ENCODE data around the gene ACSL5. TPM values are rescaled to one million over a fixed set of nuclear protein-coding genes. Genes with fewer than 3 reads are reported as not detected.

Gene ACSL5
- total and polyA plus RNA-seq, 2 of the 4 experiments (the other 2 are of a cell fraction): 0.87 to 1.3 TPM

DNA sequence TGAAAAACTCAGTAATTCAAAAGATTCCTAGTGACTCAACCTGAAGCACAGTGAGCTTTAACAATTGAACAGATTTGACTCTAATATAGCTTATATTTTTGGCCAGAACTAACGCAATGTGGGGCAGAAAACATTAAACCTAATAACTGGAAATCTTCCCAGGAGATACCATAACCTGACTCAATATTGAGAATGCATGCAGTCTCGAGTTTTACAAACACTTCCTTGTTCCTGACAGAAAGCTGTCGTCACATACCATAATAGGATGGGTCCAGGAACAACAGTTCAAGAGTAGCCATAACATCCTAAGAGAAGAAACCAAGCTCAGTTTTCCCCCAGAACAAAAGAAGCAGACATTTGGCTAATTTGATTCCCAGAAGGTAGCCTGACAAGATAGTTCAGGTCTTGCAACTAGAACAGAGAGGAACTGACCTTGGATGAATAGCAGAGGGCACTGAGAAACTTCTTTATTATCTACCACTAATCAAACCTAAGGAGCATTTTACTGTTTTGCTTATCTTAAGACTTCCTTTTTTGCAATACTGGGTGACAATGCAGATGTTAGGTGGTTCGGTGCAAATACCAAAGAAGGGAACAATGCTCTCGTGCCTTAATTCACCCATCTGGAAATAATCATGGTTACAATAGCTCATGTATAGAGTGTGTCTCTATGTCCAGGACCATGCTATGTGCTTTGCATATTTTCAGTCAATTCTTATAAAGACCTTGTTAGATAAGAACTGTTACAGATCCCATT lies 38.6 kb upstream of the ACSL5 start:
- no peak overlapping the region for H2AK9ac ChIP-seq (replicated peaks; ENCODE audit: low read depth, low read length, poor library complexity)
- no peaks in the 10 kb centered on the region for H3K9me1 ChIP-seq (ENCODE audit: insufficient read depth, low read length)
- H2AFZ ChIP-seq (replicated peaks; ENCODE audit: low read length, poor library complexity): no peak overlapping the region
- BruUV-seq (replicated peaks): no TSS peak
- no peak overlapping the region for H2BK20ac ChIP-seq (ENCODE audit: low read depth, low read length)
- H4K20me1 ChIP-seq (ENCODE audit: insufficient read depth, low read length): no peaks in the 10 kb centered on the region
- H4K91ac ChIP-seq (ENCODE audit: insufficient read depth, low read depth, low read length): no peak overlapping the region
- H3K79me1 ChIP-seq (ENCODE audit: low read depth in 1 of 2, low read length in 2 of 2): no peaks in the 10 kb centered on the region
- no peaks in the 10 kb centered on the region for H3K9me3 ChIP-seq (ENCODE audit: control insufficient read depth, insufficient read depth, low read length)
- no peak overlapping the region for H3K14ac ChIP-seq (replicated peaks; ENCODE audit: low read depth, low read length)
- no peaks in the 10 kb centered on the region for H3K4me1 ChIP-seq (ENCODE audit: control insufficient read depth, insufficient read depth, low read length)
- dilution Hi-C loops (cut with HindIII; ENCODE audit: low sequenced_read_pairs, unreplicated experiment) (no loop called here), intact Hi-C loops (cut with micrococcal nuclease) (no loop called here), in situ Hi-C loops (cut with MboI; ENCODE audit: low sequenced_read_pairs) (no loop called here)
- H2BK5ac ChIP-seq (ENCODE audit: low read depth, low read length, poor library complexity, severe bottlenecking): no peak overlapping the region
- H3K56ac ChIP-seq (ENCODE audit: extremely low read depth, insufficient read depth, low read length): no peak overlapping the region
- no peaks in the 10 kb centered on the region for H3K36me3 ChIP-seq (ENCODE audit: control insufficient read depth, insufficient read depth, low read length)
- 40% methylated on average over 1 of the region's 5 CpGs; no CpG with 5 or more reads in 1 of the 2 experiments for WGBS, 2 experiments (ENCODE audit: extremely low coverage in 2 of 2, insufficient read length in 1 of 2)
- H3K4ac ChIP-seq (ENCODE audit: low read depth, low read length): no peak overlapping the region
- no peak overlapping the region for H3K4me3 ChIP-seq (ENCODE audit: insufficient read depth, low read depth, low read length)
- ATAC-seq (ENCODE audit: low read depth) (no peak), DNase-seq (peak; percentile 27)
- no peak overlapping the region for H3K27ac ChIP-seq (ENCODE audit: insufficient read depth, low read length)
- no peaks in the 10 kb centered on the region; the same call in none of the 2 replicates for H3K27me3 ChIP-seq (ENCODE audit: control insufficient read depth, insufficient read depth, low read length)
- TF ChIP-seq, protein P1, sequence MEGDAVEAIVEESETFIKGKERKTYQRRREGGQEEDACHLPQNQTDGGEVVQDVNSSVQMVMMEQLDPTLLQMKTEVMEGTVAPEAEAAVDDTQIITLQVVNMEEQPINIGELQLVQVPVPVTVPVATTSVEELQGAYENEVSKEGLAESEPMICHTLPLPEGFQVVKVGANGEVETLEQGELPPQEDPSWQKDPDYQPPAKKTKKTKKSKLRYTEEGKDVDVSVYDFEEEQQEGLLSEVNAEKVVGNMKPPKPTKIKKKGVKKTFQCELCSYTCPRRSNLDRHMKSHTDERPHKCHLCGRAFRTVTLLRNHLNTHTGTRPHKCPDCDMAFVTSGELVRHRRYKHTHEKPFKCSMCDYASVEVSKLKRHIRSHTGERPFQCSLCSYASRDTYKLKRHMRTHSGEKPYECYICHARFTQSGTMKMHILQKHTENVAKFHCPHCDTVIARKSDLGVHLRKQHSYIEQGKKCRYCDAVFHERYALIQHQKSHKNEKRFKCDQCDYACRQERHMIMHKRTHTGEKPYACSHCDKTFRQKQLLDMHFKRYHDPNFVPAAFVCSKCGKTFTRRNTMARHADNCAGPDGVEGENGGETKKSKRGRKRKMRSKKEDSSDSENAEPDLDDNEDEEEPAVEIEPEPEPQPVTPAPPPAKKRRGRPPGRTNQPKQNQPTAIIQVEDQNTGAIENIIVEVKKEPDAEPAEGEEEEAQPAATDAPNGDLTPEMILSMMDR (conservative IDR thresholded peaks at IDR 0.05; ENCODE audit: low read depth, low read length): no peak
- no peak overlapping the region for H4K5ac ChIP-seq (ENCODE audit: low read depth, low read length)
- no peak overlapping the region; a peak in 1 of 4 replicates for H4K8ac ChIP-seq (ENCODE audit: low read depth in 2 of 2, low read length in 2 of 2)
- H2BK15ac ChIP-seq (ENCODE audit: low read depth, low read length): no peak overlapping the region
- no peak overlapping the region for H3K23ac ChIP-seq (ENCODE audit: low read depth, low read length)
- no peak overlapping the region for H2BK120ac ChIP-seq (ENCODE audit: low read depth, low read length)
- H3K9ac ChIP-seq (ENCODE audit: low read depth, low read length): no peak overlapping the region
- H3K4me2 ChIP-seq (ENCODE audit: low read depth, low read length): no peak overlapping the region
- H2AK5ac ChIP-seq (ENCODE audit: low read depth, low read length): no peak overlapping the region
- POLR2A ChIA-PET (ENCODE audit: unreplicated experiment): no interaction called here
- CTCF ChIA-PET: no interaction called here
- H3K18ac ChIP-seq (ENCODE audit: low read depth, low read length): no peak overlapping the region

Measured in IMR-90 (cell line).